Thoracic aorta (tissue), 2 donors: ENCODE data around the gene SNTG2. TPM values are rescaled to one million over a fixed set of nuclear protein-coding genes. Genes with fewer than 3 reads are reported as not detected.

ENCODE experiments used
- ATAC-seq: fragments of 150-250 bp; one replicate; pipeline ENCODE4 v1.8.0; 2017; ENCODE audit warnings: low read depth; ENCODE audit not compliant: insufficient number of reproducible peaks, low FRiP score
- DNase-seq: peaks from one replicate; pipeline ENCODE4 v3.0.0-alpha.2; 2020; ENCODE audit warnings: low spot score
- H3K27ac ChIP-seq, 2 donors: fragments of 200-600 bp; sonication (generic); 1 replicate in 1 of 2; 2 replicates in 1 of 2; pipeline ENCODE4 v1.5.1; 2016; ENCODE audit warnings: mild to moderate bottlenecking in 2 of 2, moderate library complexity in 2 of 2
- H3K27me3 ChIP-seq: fragments of 200-600 bp; sonication (generic); replicated peaks from 2 replicates; pipeline ENCODE4 v1.6.0; 2016; ENCODE audit warnings: mild to moderate bottlenecking; ENCODE audit not compliant: insufficient read depth
- H3K36me3 ChIP-seq: fragments of 200-600 bp; sonication (generic); one replicate; pipeline ENCODE4 v1.5.1; 2016
- H3K4me1 ChIP-seq, 2 donors: fragments of 200-600 bp; sonication (generic); 1 replicate in 1 of 2; 2 replicates in 1 of 2; pipeline versions ENCODE4 v1.5.1 to v1.6.0; 2016; ENCODE audit warnings: low read depth in 2 of 2, mild to moderate bottlenecking in 1 of 2; ENCODE audit not compliant: control insufficient read depth in 1 of 2
- H3K4me3 ChIP-seq: fragments of 200-600 bp; sonication (generic); 2 replicates; pipeline ENCODE4 v1.5.1; 2016; ENCODE audit warnings: mild to moderate bottlenecking
- H3K9me3 ChIP-seq: fragments of 200-600 bp; sonication (generic); 2 replicates; pipeline ENCODE4 v1.5.1; 2016
- total RNA-seq, 2 donors: library from RNA; depleted of rRNA; stranded (reverse); fragments of >200 nt; gene quantifications; one replicate each; pipeline versions ENCODE4 v1.1.0 to v1.2.3, GENCODE V29; 2016
- TF ChIP-seq, protein P1 (sequence below): fragments of 200-600 bp; sonication (generic); IDR thresholded peaks from one replicate; pipeline ENCODE4 v1.5.1; 2019; ENCODE audit warnings: antibody characterized with exemption

SNTG2 gene
- total RNA-seq, 2 donors from 2014 or later, result 8.9 to 18.6 TPM

DNA sequence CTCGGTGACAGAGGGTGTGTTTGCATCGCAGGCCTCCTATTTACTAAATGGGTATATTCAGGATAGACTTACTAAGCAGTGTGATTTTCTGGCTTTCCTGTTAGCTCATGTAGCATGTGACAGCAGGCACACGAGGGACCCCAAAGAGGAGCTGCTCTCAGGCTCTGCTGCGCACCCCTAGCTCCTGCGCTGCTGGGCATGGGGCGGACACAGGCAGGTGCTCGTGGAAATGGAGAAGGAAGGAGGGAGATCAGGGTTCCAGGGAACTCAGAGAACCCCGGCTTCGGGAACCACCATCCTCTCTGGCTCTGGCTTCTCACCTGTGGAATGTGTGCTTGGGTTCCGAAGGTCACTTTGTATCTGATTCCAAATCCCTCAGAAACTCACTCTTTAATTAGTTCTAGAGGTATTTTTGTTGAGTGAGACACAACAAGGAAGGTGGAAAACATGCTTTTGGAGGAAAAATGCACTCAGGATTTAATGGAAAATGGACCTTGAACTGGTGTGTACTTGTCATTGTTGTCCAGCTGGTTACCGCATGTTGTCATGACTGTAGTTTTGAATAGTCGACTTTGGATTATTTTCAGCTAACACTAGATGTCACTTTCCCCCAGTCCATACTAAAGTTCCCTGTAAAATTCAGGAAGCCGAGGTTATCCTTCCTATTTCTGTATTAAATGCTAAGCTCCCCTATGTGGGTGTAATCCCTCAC lies 3.5 kb downstream of the SNTG2 start:
- Histone ChIP-seq H3K4me3 (no peak overlapping the region), H3K27ac (no peak overlapping the region), H3K27me3 (peaks cover 5% of the 10 kb centered on the region), H3K9me3 (no peaks in the 10 kb centered on the region), H3K36me3 (no peaks in the 10 kb centered on the region), H3K4me1 (peaks cover 4 to 13% of the 10 kb centered on the region in 2 donors)
- ATAC-seq (no peak), DNase-seq (no peak)
- TF ChIP-seq, protein P1, sequence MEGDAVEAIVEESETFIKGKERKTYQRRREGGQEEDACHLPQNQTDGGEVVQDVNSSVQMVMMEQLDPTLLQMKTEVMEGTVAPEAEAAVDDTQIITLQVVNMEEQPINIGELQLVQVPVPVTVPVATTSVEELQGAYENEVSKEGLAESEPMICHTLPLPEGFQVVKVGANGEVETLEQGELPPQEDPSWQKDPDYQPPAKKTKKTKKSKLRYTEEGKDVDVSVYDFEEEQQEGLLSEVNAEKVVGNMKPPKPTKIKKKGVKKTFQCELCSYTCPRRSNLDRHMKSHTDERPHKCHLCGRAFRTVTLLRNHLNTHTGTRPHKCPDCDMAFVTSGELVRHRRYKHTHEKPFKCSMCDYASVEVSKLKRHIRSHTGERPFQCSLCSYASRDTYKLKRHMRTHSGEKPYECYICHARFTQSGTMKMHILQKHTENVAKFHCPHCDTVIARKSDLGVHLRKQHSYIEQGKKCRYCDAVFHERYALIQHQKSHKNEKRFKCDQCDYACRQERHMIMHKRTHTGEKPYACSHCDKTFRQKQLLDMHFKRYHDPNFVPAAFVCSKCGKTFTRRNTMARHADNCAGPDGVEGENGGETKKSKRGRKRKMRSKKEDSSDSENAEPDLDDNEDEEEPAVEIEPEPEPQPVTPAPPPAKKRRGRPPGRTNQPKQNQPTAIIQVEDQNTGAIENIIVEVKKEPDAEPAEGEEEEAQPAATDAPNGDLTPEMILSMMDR, result no peak

DNA sequence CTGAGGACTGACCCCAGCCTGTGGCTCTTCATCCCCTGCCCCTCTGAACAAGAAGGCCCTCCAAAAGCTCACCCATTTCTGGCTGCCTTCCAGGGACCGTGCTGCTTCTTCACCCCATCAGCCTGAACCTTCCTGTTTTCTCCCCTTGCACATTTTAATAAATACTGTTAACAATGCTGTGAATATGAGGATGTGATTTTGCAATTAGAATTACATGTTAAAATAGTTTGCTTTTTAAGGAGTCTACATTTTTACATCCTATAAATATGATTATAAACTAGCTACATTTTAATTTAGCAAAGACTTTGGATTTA lies 4.0 kb downstream of the SNTG2 start:
- TF ChIP-seq, protein P1, result no peak
- DNase-seq (no peak), ATAC-seq (no peak)
- no peaks in the 10 kb centered on the region for H3K36me3 ChIP-seq
- H3K9me3 ChIP-seq, result no peaks in the 10 kb centered on the region
- H3K27ac ChIP-seq, result no peak overlapping the region
- no peak overlapping the region for H3K4me3 ChIP-seq
- peaks cover 4 to 10% of the 10 kb centered on the region in 2 donors for H3K4me1 ChIP-seq
- H3K27me3 ChIP-seq, result peaks cover 5% of the 10 kb centered on the region

DNA sequence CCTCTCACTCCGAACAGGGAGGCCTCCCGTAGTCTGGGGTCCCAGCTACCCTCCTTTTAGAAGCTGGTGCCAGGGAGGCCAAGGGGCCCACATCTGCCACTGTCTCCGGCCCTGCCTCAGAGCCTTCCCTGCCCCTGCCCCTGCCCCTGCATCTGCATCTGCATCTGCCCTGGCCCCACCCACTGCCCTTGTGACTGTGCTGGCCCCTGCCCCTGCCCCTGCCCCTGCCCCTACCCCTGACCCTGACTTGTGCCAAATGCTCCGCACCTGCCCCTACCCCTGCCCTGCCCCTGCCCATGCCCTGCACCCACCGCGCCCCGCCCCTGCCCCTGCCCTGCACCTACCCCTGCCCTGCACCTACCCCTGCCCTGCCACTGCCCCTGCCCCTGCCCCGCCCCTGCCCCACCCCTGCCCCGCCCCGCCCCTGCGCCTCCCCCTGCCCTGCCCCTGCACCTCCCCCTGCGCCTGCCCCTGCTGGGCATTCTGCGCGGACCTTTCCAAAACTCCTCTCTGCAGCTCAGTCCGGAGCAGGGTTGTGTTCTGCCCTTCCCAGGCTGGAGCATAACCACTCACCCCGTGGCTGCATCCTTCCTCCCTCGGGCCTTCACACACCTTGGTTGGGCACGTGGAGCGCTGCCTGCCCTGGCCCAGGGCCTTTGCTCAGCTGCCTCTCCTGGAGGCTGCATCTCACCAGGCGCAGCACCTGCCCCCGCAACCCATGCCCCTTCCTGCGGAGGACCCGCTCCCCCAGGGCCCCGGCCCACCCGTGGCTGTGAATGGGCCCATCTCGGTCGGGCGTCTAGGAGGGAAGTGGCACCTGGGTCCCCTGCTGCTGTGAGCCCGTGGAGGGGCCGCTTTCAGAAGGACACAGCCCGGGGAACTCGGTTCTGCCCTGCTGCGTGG lies 5.4 kb downstream of the SNTG2 start:
- Histone ChIP-seq H3K4me1 (peaks cover 0 to 2% of the 10 kb centered on the region in 2 donors), H3K27ac (no peak overlapping the region), H3K9me3 (no peaks in the 10 kb centered on the region), H3K36me3 (no peaks in the 10 kb centered on the region), H3K27me3 (no peaks in the 10 kb centered on the region), H3K4me3 (no peak overlapping the region)
- DNase-seq (no peak), ATAC-seq (no peak)
- TF ChIP-seq, protein P1, result no peak

DNA sequence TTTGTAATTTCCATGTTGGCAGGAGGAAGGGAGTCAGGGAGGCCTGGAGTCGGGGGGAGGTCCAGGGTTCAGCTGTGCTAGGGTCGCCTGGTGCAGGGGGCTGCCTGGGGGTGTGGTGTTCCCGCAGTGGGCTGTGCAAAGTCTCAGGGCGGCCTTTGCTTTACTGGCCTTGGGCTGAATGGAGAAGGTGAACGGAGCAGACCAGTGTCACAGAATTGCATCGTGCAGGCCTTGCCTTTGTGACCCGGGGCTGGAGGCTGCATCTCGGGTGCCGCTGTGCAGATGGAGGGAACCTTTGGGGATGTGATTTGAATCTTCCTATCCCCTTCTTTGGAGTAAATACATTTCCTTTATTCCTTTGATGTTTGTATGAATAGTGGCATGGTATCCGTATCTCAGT lies 8.8 kb downstream of the SNTG2 start:
- Histone ChIP-seq H3K36me3 (no peaks in the 10 kb centered on the region), H3K9me3 (no peaks in the 10 kb centered on the region), H3K4me1 (no peaks in the 10 kb centered on the region), H3K27ac (no peak overlapping the region), H3K27me3 (no peaks in the 10 kb centered on the region), H3K4me3 (no peak overlapping the region)
- ATAC-seq, result no peak
- TF ChIP-seq, protein P1, result no peak
- DNase-seq, result no peak

DNA sequence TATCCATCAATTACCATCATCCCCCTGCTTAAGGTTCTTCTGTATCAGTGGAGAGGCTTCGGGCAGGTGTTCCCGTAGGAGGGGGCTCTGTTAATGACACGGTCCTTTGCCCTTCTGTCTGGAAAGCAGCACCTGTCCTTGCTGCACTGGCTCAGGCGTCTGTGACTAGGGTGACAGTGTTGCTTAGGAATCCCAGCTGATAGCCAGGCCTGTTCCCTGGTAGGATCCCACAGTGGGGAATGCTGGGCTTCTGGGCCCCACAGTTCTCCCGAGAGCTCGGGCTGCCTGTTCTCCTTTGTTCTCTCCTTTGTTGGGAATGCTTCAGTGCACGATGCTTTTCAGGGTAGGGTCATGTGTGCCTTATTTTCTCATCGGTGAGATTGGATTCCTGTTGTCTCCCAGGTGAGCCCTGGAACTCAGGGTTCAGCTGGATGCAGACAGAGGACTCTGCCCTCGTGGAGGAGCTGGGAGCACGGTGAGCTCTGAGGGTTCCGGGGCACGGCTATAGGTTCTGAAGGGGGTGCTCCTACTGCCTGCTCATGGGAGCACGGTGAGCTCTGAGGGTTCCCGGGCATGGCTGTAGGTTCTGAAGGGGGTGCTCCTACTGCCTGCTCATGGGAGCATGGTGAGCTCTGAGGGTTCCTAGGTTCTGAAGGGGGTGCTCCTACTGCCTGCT lies 9.6 kb downstream of the SNTG2 start:
- no peaks in the 10 kb centered on the region for H3K36me3 ChIP-seq
- no peak overlapping the region for H3K27ac ChIP-seq
- H3K27me3 ChIP-seq, result no peaks in the 10 kb centered on the region
- H3K4me3 ChIP-seq, result no peak overlapping the region
- H3K4me1 ChIP-seq, result no peaks in the 10 kb centered on the region
- DNase-seq (no peak), ATAC-seq (no peak)
- TF ChIP-seq, protein P1, result no peak
- H3K9me3 ChIP-seq, result no peaks in the 10 kb centered on the region
